GM12864 (cell line): ENCODE data around the gene NKAIN1.
A peak's percentile ranks its signal among the peaks of the same experiment; 100 is the strongest.
"Not testable (repeated sequence)": the region's sequence is repeated elsewhere in the genome, so short reads cannot be mapped to it uniquely, and the experiment has no call there.

Source experiments
- DNase-seq: peaks from one replicate; pipeline ENCODE4 v3.0.0-alpha.2; 2011; ENCODE audit warnings: low read depth
- H3K4me3 ChIP-seq: 2 replicates; pipeline ENCODE4 v1.5.1; 2011; ENCODE audit warnings: mild to moderate bottlenecking, low read depth, low read length, control low read depth
- CTCF ChIP-seq: IDR thresholded peaks from 2 replicates; pipeline ENCODE4 v1.5.1; 2011; ENCODE audit warnings: low read depth, mild to moderate bottlenecking, moderate library complexity, low read length, control low read depth, inconsistent platforms; ENCODE audit errors: missing control alignments

Gene NKAIN1

DNA sequence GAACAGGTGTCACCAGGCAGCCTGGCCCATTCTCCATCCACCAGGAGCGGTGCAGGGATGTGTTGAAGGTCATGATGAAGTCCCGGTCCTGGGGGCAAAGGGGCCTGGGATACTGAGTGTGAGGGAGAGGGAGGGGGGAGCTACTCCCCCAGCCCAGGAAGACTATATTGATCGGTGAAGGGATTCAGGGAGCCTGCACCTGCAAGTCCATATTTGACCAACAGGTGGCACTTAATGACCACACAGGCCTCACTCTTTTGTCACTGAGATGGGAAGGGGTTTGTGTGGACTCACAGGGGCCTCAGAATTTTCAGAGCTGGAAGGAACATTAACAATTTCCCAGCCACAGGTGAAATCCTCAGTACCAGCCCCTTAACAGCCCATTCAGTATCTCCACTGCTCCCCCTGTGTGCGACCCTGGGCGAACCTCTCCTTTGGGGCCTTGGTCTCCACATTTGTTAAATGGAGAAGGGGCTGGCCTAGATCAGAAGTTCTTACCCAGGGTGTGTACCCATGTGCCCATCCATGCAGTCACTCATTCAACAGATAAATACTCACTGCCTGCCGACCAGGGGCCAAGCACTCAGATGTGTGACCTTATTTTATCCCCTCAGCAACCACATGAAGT lies 55.6 kb downstream of the NKAIN1 start:
- TF ChIP-seq CTCF: peak; percentile 85
- H3K4me3 ChIP-seq: no peak overlapping the region
- DNase-seq: no peak

DNA sequence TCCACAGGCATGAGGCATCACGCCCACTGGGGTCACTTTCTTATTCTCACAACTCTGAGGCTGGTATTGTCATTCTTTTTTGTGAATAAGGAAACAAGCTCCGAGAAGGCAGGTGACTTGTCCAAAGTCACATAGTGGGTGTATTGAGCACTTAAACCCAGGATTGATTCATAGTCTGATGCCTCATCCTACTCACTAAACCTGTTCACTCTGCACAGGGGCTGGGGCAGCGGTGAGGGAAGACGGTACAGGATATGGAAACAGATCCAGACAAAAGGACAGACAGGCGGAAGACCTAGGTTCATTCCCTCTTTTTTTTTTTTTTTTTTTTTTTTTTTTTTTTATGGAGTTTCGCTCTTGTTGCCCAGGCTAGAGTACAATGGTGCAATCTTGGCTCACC lies 56.6 kb downstream of the NKAIN1 start:
- no peak for TF ChIP-seq CTCF
- no peak for DNase-seq
- H3K4me3 ChIP-seq: no peak overlapping the region

DNA sequence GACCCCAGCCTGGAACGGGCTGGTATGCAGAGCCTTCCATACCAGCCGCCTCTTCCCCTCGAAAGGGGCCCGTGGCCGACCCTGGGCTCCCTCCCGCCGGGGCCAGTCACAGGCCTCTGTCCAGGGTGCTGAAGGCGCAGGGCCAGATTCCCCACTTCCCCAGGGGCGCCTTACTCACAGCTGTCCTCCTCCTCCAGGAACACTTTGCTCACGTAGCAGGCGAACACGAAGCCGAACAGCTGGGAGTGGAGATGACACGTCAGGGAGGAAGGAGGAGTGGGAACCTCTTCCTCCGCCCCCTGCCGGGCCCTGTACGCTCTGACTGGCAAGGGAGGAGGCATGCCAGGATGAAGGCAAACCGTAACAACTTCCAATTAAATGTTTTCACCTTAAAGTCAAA lies 57.3 kb downstream of the NKAIN1 start:
- TF ChIP-seq CTCF: peak; percentile 25
- DNase-seq: no peak
- no peak overlapping the region for H3K4me3 ChIP-seq

DNA sequence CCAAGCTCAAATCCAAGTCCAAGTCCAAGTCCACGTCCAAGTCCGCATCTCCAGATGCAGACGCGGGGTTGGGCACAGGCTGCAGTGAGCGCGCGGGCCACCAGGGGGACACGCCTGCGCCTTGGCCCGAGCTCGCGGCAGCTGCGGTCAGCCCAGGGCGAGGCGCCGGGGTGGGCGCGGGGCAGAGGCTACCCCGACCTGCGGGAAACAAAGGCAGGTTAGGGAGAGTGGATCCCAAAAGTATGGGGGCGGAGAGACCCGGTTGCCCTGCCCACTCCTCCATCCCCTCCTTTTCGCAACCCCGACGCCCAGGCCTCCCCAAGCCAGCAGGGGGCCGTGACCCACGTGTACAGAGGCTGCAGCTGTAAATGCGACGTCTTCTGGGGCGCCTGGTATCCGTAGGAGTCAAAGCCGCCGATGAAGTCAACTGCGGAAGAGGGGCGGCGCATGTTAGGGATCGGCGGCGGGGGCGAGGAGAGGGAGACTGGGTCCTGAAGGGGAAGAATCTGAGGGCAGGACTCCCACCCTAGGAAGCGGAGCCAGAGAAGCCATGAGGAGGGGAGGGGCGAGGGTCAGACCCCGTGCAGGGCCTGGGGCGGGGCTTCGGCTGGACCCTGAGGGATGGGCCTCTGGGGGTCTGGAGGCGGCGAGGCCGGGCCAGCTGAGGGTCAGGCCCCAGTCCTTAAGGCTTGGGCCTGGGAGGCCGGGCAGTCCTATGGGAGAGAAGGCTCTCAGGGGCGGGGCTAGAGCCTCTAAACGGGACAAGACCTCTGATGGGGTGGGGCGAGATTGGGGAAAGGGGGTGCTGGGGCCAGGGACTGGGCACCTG lies 58.0 kb downstream of the NKAIN1 start:
- no peak for DNase-seq
- TF ChIP-seq CTCF: peak; percentile 91
- H3K4me3 ChIP-seq: no peak overlapping the region

DNA sequence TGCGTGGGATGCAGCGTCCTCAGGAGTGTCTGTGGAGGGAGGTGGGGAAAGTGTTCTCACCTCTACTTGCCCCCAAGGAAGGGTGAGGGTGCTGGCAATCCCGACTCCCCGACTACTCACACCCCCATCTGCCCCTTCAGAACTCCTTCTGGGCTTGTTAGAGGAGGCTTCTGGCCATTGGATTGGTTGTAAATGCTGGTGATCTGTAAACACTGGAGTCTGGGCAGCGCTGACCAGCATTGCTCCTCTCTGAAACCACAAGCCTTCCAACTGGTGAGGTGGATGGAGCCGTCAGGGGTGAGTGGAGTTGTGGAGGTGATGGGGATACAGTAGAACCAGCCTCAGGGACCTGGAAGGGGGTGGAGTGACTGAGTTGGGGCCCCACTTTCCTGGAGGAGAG lies 59.3 kb downstream of the NKAIN1 start:
- no peak overlapping the region for H3K4me3 ChIP-seq
- no peak for DNase-seq
- no peak for TF ChIP-seq CTCF

GRCh38 chr1:31176291-31176690 lies 63.4 kb downstream of the NKAIN1 start:
- not testable (repeated sequence) for DNase-seq, H3K4me3 ChIP-seq

DNA sequence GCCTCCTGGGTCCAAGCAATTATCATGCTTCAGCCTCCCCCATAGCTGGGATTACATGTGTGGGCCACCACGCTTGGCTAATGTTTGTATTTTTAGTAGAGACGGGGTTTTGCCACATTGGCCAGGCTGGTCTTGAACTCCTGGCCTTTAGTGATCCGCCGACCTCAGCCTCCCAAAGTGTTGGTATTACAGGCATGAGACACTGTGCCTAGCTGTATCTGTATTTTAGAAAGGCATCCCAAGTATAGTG lies 69.3 kb downstream of the NKAIN1 start:
- DNase-seq: no peak
- no peak for TF ChIP-seq CTCF
- no peak overlapping the region for H3K4me3 ChIP-seq
